HL-60/S4 treated with retinoic acid at 250 ng/mL for 4 days and 3 days (cell line): ENCODE results near the gene ERFL.
"Not testable (repeated sequence)": the region's sequence is repeated elsewhere in the genome, so short reads cannot be mapped to it uniquely, and the experiment has no call there.

Source experiments
- in situ Hi-C: fragments of 300-500 bp; cut with MboI; formaldehyde crosslinking; loops from 2 replicates; pipeline ENCODE4 v1.7.0; 2022; ENCODE audit warnings: low sequenced_read_pairs

Gene ERFL

GRCh38 chr19:41879670-41880328, 48.5 kb downstream of the ERFL start:
- in situ Hi-C loops, result no loop called here

DNA sequence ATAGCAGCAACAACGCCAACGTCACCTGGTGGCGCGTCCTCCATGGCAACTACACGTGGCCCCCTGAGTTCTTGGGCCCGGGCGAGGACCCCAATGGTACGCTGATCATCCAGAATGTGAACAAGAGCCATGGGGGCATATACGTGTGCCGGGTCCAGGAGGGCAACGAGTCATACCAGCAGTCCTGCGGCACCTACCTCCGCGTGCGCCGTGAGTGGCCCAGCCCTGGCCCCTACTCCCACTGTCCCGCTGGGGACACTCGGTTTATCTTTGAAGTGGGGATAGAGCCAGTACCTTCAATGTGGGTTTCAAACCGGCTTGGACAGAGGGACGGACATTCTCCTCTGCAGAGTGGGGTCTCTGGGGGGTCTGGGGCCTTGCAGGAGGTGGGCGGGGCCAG, 49.2 kb downstream of the ERFL start:
- in situ Hi-C loops, result no loop called here

DNA sequence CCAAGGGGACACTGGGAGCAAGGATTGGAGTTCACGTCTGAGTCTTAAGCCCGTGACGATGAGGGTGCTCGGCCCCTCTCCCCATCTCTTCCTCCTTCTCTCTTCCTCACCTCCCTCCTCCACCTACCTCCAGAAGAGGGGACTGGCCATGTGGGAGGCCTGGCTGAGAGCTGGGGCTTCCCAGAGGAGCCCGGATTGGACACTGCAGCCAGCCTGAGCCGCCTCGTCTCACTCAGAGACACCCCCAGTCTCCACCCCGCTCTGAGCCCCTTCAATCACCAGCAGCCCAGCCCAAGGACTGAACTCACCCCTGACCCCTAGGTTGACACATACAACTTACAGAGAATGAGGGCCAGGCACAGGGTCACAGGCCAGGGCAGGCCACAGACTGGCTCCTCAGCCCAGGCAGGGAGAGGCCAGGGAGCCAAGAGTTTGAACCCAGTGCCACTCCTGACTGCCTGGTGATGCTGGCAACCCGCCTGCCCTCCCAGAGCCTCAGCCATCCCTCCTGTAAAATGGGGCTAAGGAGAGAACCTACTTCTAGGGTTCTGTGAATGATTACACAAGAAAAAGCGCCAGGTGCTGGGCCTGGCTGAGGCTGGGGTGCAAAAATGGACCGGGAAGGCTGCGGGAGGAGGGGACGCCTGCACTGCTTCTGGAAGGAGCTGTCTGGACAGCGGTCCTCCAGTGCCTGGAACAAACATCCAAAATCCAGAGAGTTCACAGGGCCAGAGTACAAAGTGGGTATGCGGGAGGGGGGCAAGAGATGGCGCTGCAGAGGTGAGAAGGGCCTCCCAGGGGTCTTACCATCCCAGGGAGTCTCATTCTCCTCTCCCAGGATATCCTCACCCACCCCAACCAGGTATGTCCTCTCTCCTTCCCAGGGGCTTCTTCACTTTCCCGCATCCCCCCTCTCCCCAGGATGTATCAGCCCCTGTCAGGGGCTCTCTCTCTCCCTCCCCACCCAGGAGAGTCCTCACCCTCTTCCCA, 50.0 kb downstream of the ERFL start:
- in situ Hi-C loops, result no loop called here

GRCh38 chr19:41876847-41877832, 51.1 kb downstream of the ERFL start, which contains the start of gene CD79A:
CD79A (plus strand) TSS chr19:41877279; CDS start chr19:41877305, 26 bp downstream.
- in situ Hi-C loops, result no loop called here

- in situ Hi-C loops, result not testable (repeated sequence)
Observed at GRCh38 chr19:41875973-41876372, 52.3 kb downstream of the ERFL start.

GRCh38 chr19:41872775-41873647, 55.2 kb downstream of the ERFL start:
- in situ Hi-C loops, result no loop called here

- in situ Hi-C loops, result no loop called here
Observed at GRCh38 chr19:41872384-41872774, 55.9 kb downstream of the ERFL start.

DNA sequence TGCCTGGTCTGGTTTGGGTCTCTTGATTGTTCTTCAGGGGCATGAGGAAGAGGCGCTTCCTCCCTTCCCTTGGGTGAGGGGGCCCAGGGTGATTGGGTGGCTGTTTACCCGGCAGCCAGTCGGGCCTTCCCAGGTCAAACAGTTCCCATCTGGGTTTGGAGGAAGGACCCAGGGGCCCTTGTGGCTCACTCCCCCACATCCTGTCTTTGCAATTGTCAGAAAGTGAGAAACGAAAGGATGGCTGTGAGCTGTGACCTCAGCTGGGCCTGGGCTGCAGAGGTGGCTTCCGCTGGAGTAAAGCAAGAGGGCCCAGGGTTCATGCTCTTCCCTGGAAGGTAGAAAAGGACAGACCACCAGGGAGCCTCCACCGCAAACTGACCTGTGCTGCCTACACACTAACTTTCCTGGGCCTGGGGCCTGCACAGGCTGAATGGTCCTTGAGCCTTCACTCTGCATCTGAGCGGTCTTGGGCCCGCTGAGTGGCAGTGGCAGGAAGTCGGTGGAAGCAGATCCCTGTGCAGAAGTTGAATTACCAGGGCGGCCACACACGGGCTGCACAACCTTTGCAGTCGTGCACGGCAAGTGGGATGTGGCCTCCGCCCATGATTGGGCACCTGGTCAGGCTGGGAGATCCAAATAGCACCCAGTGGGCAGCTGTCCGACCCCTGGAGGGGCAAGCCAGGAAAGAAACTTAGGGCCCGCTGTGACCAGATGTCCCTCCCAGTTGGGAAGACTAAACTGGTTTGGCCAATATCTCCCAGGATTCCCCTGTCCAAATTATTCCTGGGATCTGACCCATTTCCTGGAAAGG, 56.5 kb downstream of the ERFL start:
- in situ Hi-C loops, result no loop called here

- in situ Hi-C loops, result no loop called here
Observed at GRCh38 chr19:41870401-41870873, 57.8 kb downstream of the ERFL start.

- in situ Hi-C loops, result no loop called here
Observed at GRCh38 chr19:41869374-41869955, 58.8 kb downstream of the ERFL start.

DNA sequence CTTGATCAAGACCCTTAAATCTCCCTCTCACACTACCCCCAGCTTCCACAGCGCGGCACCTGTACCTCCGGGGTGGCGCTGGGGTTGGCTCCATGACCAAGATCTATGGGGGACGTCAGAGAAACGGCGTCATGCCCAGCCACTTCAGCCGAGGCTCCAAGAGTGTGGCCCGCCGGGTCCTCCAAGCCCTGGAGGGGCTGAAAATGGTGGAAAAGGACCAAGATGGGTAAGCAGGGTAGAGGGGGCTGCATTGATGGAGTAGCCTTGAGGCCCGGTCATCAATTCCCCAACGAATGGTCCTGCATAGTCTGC, 59.3 kb downstream of the ERFL start:
- in situ Hi-C loops, result no loop called here

DNA sequence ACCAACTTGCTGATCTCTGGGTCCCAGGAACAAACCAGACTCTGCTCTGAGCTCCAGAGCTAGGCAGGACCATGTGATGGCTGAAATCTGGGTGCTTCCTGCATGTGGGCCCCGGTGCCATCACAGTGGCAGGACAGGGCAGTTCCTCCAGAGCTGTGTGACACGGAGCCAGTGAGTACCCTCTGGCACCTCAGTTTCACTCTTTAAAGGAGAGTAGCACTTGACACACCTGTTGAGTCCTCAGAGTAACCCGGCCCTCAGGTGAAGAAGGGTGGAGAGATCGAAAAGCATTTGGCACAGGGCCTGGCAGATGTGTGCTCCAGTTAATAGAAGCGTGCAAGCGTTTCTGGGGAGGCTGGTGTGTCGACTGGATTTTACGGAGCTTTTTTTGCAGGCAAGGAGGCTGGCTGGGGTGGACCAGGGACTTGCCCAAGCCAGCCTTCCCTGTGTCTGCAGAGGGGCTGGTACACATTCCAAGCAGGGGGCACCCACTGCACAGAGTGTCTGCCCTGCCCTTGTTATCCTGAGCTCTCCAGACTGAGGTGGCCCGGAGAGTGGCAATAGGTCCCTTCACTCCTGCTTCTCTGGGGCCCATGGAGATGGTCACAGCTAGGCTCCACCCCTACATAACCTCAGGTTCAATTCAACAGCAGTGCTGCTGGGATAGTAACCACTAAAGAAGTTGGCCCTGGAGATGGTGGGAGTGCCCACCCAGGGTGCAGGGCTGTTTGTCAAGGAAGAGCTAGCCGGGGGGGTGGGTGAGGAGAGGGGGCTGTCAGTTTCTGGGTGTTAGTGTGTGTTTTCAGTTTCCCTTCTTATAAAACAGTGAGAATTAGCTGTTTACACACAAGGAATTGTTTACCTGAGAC, 59.9 kb downstream of the ERFL start:
- in situ Hi-C loops, result no loop called here

- in situ Hi-C loops, result no loop called here
Observed at GRCh38 chr19:41866284-41866683, 62.0 kb downstream of the ERFL start.

- in situ Hi-C loops, result no loop called here
Observed at GRCh38 chr19:41864374-41864773, 63.9 kb downstream of the ERFL start.

GRCh38 chr19:41863209-41863931, 64.9 kb downstream of the ERFL start:
- in situ Hi-C loops, result no loop called here

GRCh38 chr19:41862445-41862986, 65.7 kb downstream of the ERFL start:
- in situ Hi-C loops, result no loop called here

DNA sequence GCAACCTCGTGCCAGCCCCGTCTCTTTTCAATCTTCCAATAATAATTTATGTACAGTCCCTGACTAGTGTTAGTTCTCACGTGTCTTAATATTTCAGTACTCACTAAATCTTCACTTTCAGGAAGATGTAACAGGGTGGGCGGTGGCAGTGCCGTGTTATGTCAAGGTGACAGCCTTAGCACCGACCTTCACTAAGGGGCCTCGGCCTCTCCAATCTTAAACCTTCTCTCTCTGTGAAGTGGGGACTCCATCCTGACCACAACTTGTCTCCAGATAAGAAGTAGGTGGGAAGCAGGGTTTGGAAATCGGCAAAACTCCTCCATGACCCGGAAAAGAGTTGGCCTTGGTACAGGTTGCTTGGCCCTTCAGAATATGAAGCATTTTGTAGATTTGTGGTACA, 66.4 kb downstream of the ERFL start:
- in situ Hi-C loops, result no loop called here
